ENCODE measurements around the gene ARID3A. TPM values are rescaled to one million over a fixed set of nuclear protein-coding genes. Genes with fewer than 3 reads are reported as not detected.

The ARID3A gene
- total and polyA plus RNA-seq, 4 donors, result 7.7 to 29.7 (median 19.8) TPM

DNA sequence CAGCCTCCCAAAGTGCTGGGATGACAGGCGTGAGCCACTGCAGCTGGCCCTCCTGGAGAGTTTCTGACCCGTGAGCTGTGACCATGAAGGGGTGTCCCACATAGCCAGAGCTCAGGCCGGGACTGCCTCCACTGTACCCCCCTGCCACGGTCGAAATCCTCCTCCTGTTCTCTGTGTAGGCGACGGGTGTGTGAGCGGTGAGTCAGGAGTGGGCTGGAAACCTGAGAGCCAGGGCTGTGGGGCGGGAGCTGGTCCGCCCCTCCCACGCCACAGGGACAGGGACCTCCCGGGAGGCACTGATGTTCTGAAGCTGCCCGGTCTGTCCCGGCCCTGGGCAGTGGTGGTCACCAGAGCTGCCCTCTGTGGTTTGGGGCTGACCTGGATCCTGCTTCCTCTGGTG lies 62.2 kb downstream of the ARID3A start:
- H3K36me3 ChIP-seq (ENCODE audit: control insufficient read depth in 4 of 4, insufficient read depth in 4 of 4, low read length in 4 of 4), result peaks cover 0 to 40% (median 9%) of the 10 kb centered on the region in 4 donors
- no peak overlapping the region for H3K27ac ChIP-seq (ENCODE audit: low read depth in 1 of 2, low read length in 1 of 2)
- no peak overlapping the region for H3K4me3 ChIP-seq
- DNase-seq (no peak), ATAC-seq (ENCODE audit: insufficient read depth, low FRiP score) (no peak)
- no peaks in the 10 kb centered on the region for H3K27me3 ChIP-seq (ENCODE audit: control insufficient read depth in 3 of 3, insufficient read depth in 3 of 3, low read length in 2 of 3)
- H3K9ac ChIP-seq (ENCODE audit: insufficient read depth in 1 of 2, low read length in 2 of 2), result no peak overlapping the region
- peaks cover 0 to 10% (median 2%) of the 10 kb centered on the region in 5 donors for H3K4me1 ChIP-seq (ENCODE audit: control insufficient read depth in 5 of 5, insufficient read depth in 5 of 5, low read length in 5 of 5)
- 76 to 83% methylated on average over 14 of the region's 14 CpGs for WGBS, 2 donors
- H3K9me3 ChIP-seq (ENCODE audit: control insufficient read depth in 4 of 4, insufficient read depth in 3 of 4, low read length in 3 of 4), result no peaks in the 10 kb centered on the region
- TF ChIP-seq, protein P1, sequence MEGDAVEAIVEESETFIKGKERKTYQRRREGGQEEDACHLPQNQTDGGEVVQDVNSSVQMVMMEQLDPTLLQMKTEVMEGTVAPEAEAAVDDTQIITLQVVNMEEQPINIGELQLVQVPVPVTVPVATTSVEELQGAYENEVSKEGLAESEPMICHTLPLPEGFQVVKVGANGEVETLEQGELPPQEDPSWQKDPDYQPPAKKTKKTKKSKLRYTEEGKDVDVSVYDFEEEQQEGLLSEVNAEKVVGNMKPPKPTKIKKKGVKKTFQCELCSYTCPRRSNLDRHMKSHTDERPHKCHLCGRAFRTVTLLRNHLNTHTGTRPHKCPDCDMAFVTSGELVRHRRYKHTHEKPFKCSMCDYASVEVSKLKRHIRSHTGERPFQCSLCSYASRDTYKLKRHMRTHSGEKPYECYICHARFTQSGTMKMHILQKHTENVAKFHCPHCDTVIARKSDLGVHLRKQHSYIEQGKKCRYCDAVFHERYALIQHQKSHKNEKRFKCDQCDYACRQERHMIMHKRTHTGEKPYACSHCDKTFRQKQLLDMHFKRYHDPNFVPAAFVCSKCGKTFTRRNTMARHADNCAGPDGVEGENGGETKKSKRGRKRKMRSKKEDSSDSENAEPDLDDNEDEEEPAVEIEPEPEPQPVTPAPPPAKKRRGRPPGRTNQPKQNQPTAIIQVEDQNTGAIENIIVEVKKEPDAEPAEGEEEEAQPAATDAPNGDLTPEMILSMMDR (IDR thresholded peaks at IDR 0.05; ENCODE audit: control extremely low read depth, extremely low read depth), result no peak

DNA sequence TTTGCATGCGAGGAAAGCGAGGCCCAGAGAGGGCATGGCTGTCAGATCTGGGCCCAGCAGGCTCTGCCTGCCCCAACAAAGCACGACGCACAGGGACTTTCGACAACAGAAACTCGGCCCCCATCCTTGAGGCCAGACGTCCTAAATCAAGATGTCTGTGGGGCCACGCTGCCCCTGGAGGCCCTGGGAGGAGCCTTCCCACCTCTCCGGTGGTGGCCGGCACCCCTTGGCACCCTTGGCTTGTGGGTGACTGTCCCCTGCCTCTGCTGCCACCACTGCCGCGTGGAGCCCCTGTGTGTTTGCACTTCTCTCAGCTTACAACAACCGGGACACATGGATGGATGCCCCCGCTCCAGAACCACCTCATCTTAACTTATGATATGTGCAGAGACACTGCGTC lies 62.7 kb downstream of the ARID3A start:
- peaks cover 0 to 10% (median 2%) of the 10 kb centered on the region in 5 donors for H3K4me1 ChIP-seq (ENCODE audit: control insufficient read depth in 5 of 5, insufficient read depth in 5 of 5, low read length in 5 of 5)
- TF ChIP-seq, protein P1 (IDR thresholded peaks at IDR 0.05; ENCODE audit: control extremely low read depth, extremely low read depth), result no peak
- no peak overlapping the region for H3K9ac ChIP-seq (ENCODE audit: insufficient read depth in 1 of 2, low read length in 2 of 2)
- H3K27ac ChIP-seq (ENCODE audit: low read depth in 1 of 2, low read length in 1 of 2), result no peak overlapping the region
- peaks cover 0 to 40% (median 9%) of the 10 kb centered on the region in 4 donors for H3K36me3 ChIP-seq (ENCODE audit: control insufficient read depth in 4 of 4, insufficient read depth in 4 of 4, low read length in 4 of 4)
- no peak for ATAC-seq (ENCODE audit: insufficient read depth, low FRiP score)
- 87 to 94% methylated on average over 15 of the region's 15 CpGs for WGBS, 2 donors
- DNase-seq, result no peak
- no peaks in the 10 kb centered on the region for H3K9me3 ChIP-seq (ENCODE audit: control insufficient read depth in 4 of 4, insufficient read depth in 3 of 4, low read length in 3 of 4)
- no peak overlapping the region for H3K4me3 ChIP-seq
- no peaks in the 10 kb centered on the region for H3K27me3 ChIP-seq (ENCODE audit: control insufficient read depth in 3 of 3, insufficient read depth in 3 of 3, low read length in 2 of 3)

DNA sequence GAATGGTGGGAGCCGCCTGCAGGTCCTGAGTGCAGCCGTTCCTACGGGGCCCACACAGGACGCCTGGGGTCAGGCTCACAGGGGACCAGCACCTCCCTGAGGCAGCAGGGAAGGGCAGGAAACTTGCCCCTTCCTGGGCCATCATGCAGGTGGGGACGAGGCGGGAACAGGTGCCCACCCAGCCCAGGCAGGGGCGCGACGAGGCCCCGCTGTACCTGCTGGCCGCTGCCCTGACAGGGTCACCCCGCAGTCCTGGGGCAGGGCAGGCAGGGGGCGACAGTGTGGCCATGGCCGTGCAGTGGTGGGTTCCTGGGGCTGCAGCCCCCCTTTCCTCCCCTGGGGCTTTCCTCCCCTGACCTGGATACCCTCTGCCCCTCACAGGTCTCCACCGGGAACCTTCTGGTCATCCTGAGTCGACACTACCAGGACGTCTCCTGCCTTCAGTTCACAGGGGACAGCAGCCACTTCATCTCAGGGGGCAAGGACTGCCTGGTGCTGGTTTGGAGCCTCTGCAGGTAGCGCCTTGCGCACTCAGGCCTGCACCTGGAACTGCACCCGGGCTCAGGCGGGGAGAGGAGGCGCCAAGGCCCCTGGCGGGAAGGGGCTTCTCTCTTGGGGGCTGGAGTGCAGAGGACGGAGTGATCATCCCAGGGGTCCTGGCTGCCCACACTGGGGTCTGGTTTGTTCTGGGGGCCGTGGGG lies 63.7 kb downstream of the ARID3A start:
- no peaks in the 10 kb centered on the region for H3K9me3 ChIP-seq (ENCODE audit: control insufficient read depth in 4 of 4, insufficient read depth in 3 of 4, low read length in 3 of 4)
- no peaks in the 10 kb centered on the region for H3K27me3 ChIP-seq (ENCODE audit: control insufficient read depth in 3 of 3, insufficient read depth in 3 of 3, low read length in 2 of 3)
- 89% methylated on average over 24 to 25 of the region's 25 CpGs for WGBS, 2 donors
- H3K9ac ChIP-seq (ENCODE audit: insufficient read depth in 1 of 2, low read length in 2 of 2), result no peak overlapping the region
- no peak for ATAC-seq (ENCODE audit: insufficient read depth, low FRiP score)
- peaks cover 0 to 5% (median 0%) of the 10 kb centered on the region in 5 donors for H3K4me1 ChIP-seq (ENCODE audit: control insufficient read depth in 5 of 5, insufficient read depth in 5 of 5, low read length in 5 of 5)
- TF ChIP-seq, protein P1 (IDR thresholded peaks at IDR 0.05; ENCODE audit: control extremely low read depth, extremely low read depth), result no peak
- peaks cover 0 to 49% (median 9%) of the 10 kb centered on the region in 4 donors for H3K36me3 ChIP-seq (ENCODE audit: control insufficient read depth in 4 of 4, insufficient read depth in 4 of 4, low read length in 4 of 4)
- no peak for DNase-seq
- H3K27ac ChIP-seq (ENCODE audit: low read depth in 1 of 2, low read length in 1 of 2), result no peak overlapping the region
- H3K4me3 ChIP-seq, result no peak overlapping the region

All from lung (tissue), 12 donors.